HepG2 (cell line): ENCODE measurements around the gene MYO18A. TPM values are rescaled to one million over a fixed set of nuclear protein-coding genes. Genes with fewer than 3 reads are reported as not detected.

ENCODE experiments used
- ATF1 ChIP-seq: IDR thresholded peaks from 2 replicates; pipeline ENCODE4 v1.6.1; 2016; ENCODE audit warnings: mild to moderate bottlenecking, control low read depth
- DMTF1 ChIP-seq: sonication (generic); formaldehyde crosslinking; IDR thresholded peaks from 2 replicates; pipeline ENCODE4 v1.4.0; 2020; ENCODE audit warnings: mild to moderate bottlenecking, missing genetic modification reagents
- MTA1 ChIP-seq: sonication (generic); formaldehyde crosslinking; IDR thresholded peaks from 2 replicates; pipeline ENCODE4 v1.4.0; 2020; ENCODE audit warnings: missing genetic modification reagents, mild to moderate bottlenecking, borderline replicate concordance
- MZF1 ChIP-seq: sonication (generic); formaldehyde crosslinking; IDR thresholded peaks from 2 replicates; pipeline ENCODE4 v1.8.1; 2023; ENCODE audit warnings: mild to moderate bottlenecking, missing genetic modification reagents, borderline replicate concordance
- NCOA1 ChIP-seq: sonication (generic); formaldehyde crosslinking; IDR thresholded peaks from 2 replicates; pipeline ENCODE4 v1.9.0; 2021; ENCODE audit warnings: missing genetic modification reagents
- NFE2L1 ChIP-seq: sonication (generic); formaldehyde crosslinking; IDR thresholded peaks from 2 replicates; pipeline ENCODE4 v1.4.0; 2020; ENCODE audit warnings: missing genetic modification reagents, mild to moderate bottlenecking, borderline replicate concordance
- NR2F6 ChIP-seq, 2 experiments: IDR thresholded peaks; 2 replicates each; pipeline ENCODE4 v1.6.1; 2016; ENCODE audit warnings: antibody characterized with exemption in 1 of 2, mild to moderate bottlenecking in 1 of 2
- SIX1 ChIP-seq: sonication (generic); formaldehyde crosslinking; IDR thresholded peaks from 2 replicates; pipeline ENCODE4 v1.4.0; 2020; ENCODE audit warnings: missing genetic modification reagents, borderline replicate concordance
- ZBTB21 ChIP-seq: sonication (generic); formaldehyde crosslinking; IDR thresholded peaks from 2 replicates; pipeline ENCODE4 v1.4.0; 2020; ENCODE audit warnings: missing genetic modification reagents
- ZFP41 ChIP-seq: sonication (generic); formaldehyde crosslinking; IDR thresholded peaks from 2 replicates; pipeline ENCODE4 v1.4.0; 2020; ENCODE audit warnings: mild to moderate bottlenecking, missing genetic modification reagents, borderline replicate concordance
- ZMYM2 ChIP-seq: sonication (generic); formaldehyde crosslinking; IDR thresholded peaks from 2 replicates; pipeline ENCODE4 v1.8.0; 2022; ENCODE audit warnings: mild to moderate bottlenecking, missing genetic modification reagents
- ZNF10 ChIP-seq: sonication (generic); formaldehyde crosslinking; IDR thresholded peaks from 2 replicates; pipeline ENCODE4 v1.4.0; 2020; ENCODE audit warnings: mild to moderate bottlenecking, low read depth, missing genetic modification reagents, borderline replicate concordance
- ZNF101 ChIP-seq: sonication (generic); formaldehyde crosslinking; IDR thresholded peaks from 2 replicates; pipeline ENCODE4 v1.4.0; 2020; ENCODE audit warnings: mild to moderate bottlenecking, low read depth, missing genetic modification reagents, borderline replicate concordance
- ZNF331 ChIP-seq: sonication (generic); formaldehyde crosslinking; IDR thresholded peaks from 2 replicates; pipeline ENCODE4 v1.4.0; 2020; ENCODE audit warnings: missing genetic modification reagents
- ZNF446 ChIP-seq: sonication (generic); formaldehyde crosslinking; IDR thresholded peaks from 2 replicates; pipeline ENCODE4 v1.5.0; 2020; ENCODE audit warnings: mild to moderate bottlenecking, missing genetic modification reagents
- ZNF547 ChIP-seq: sonication (generic); formaldehyde crosslinking; IDR thresholded peaks from 2 replicates; pipeline ENCODE4 v1.5.1; 2020; ENCODE audit warnings: mild to moderate bottlenecking, missing genetic modification reagents
- ZSCAN29 ChIP-seq: sonication (generic); formaldehyde crosslinking; conservative IDR thresholded peaks from 2 replicates; pipeline ENCODE4 v1.4.0; 2020; ENCODE audit warnings: mild to moderate bottlenecking, missing genetic modification reagents
- polyA plus RNA-seq, 8 experiments: library from polyadenylated mRNA; depleted of rRNA in 3 of 8; stranded (reverse) in 7 of 8; unstranded in 1 of 8; fragments of >200 nt; fragmentation: Illumina TruSeq in 4 of 8; extraction: Trizol in 4 of 8; gene quantifications; 2 replicates each; pipeline versions ENCODE4 v1.2.1 to v1.2.3, GENCODE V29; 2011 to 2016; ENCODE audit warnings: low read depth in 4 of 8, missing spikeins in 1 of 8, mixed read lengths in 1 of 8; ENCODE audit not compliant: insufficient read depth in 1 of 8
- total RNA-seq, 5 experiments: library from RNA; depleted of rRNA; stranded (reverse); fragments of >200 nt; fragmentation: Illumina TruSeq; extraction: Trizol; gene quantifications; 2 replicates each; pipeline ENCODE4 v1.2.3, GENCODE V29; 2016; ENCODE audit warnings: low read depth in 1 of 5
- TF ChIP-seq, protein P1 (sequence below): sonication (generic); formaldehyde crosslinking; IDR thresholded peaks from 2 replicates; pipeline ENCODE4 v1.8.0; 2022; ENCODE audit warnings: low read depth, missing genetic modification reagents
- TF ChIP-seq, protein P2 (sequence below): sonication (generic); formaldehyde crosslinking; conservative IDR thresholded peaks from 2 replicates; pipeline ENCODE4 v1.8.0; 2022; ENCODE audit warnings: missing genetic modification reagents

MYO18A gene
- total and polyA plus RNA-seq, 2 of the 13 experiments (the other 11 are each of a cell fraction or from before 2014, with no cell fraction given), result 16.8 to 24.8 TPM

DNA sequence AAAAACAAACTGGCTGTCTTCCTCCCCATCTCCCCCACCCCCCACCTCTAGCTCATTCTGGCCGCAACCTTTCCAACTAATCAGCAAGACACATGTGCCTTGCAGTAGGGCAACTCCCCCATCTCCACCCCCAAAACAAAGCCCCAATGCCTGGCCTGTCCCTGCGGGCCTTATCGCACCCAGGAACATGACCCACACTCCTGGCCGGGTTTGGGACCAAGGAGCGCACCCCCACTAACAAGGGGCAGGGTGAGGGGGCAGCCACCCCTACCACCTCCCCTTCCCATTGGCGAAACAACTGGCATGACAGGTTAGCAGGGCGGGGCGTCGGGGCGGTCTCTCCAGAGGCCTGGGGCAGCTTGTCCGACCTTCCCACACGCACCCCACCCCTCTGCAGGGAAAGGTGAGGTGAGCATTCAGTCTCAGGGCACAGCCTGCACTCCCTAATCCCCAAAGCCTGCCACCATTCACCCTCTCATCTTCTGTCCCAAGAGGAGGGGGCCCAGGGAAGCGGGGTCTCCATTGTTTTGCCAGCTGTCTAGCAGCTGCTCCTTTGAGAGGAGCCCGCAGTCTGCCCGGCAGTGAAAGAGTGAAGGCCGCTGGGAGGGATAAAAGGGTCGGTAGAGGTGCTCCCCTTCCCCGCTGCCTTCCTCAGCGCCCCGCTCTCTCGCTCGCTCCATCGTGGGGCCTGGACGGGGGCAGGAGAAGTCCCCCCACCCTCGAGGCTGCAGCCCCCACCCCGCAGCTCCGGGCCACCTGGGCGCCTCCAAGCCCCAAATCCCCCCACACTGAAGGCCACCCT is 765 bp downstream of the MYO18A start (continued):
- TF ChIP-seq SIX1 (CRISPR knock-in tag) (0 out of 2 replicates have a peak, but pooled peaks have one; percentile 15), ZBTB21 (CRISPR knock-in tag) (no peak), DMTF1 (CRISPR knock-in tag) (no peak), NR2F6 (IDR thresholded peaks at IDR 0.05) (peak; percentile 66; the same call in 1 of the 2 replicates), NR2F6 (CRISPR knock-in tag; IDR thresholded peaks at IDR 0.05) (peak; percentile 57), ZNF101 (CRISPR knock-in tag) (no peak), ZFP41 (CRISPR knock-in tag) (no peak), ZNF331 (CRISPR knock-in tag) (no peak; the same call in 1 of the 2 replicates), ZSCAN29 (CRISPR knock-in tag) (no peak; the same call in 1 of the 2 replicates), ATF1 (CRISPR knock-in tag) (no peak), ZNF547 (no peak; the same call in 1 of the 2 replicates), MZF1 (CRISPR knock-in tag) (no peak), ZMYM2 (CRISPR knock-in tag) (no peak), MTA1 (CRISPR knock-in tag) (no peak; the same call in 1 of the 2 replicates), ZNF446 (CRISPR knock-in tag) (no peak), NFE2L1 (CRISPR knock-in tag) (no peak), NCOA1 (CRISPR knock-in tag) (0 out of 2 replicates have a peak, but pooled peaks have one; percentile 17), ZNF10 (no peak)
- TF ChIP-seq, protein P1, sequence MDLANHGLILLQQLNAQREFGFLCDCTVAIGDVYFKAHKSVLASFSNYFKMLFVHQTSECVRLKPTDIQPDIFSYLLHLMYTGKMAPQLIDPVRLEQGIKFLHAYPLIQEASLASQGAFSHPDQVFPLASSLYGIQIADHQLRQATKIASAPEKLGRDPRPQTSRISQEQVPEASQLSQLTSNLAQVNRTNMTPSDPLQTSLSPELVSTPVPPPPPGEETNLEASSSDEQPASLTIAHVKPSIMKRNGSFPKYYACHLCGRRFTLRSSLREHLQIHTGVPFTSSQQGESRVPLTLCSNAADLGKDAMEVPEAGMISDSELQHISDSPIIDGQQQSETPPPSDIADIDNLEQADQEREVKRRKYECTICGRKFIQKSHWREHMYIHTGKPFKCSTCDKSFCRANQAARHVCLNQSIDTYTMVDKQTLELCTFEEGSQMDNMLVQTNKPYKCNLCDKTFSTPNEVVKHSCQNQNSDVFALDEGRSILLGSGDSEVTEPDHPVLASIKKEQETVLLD (CRISPR knock-in tag), result 0 out of 2 replicates have a peak, but pooled peaks have one; percentile 23
- TF ChIP-seq, protein P2, sequence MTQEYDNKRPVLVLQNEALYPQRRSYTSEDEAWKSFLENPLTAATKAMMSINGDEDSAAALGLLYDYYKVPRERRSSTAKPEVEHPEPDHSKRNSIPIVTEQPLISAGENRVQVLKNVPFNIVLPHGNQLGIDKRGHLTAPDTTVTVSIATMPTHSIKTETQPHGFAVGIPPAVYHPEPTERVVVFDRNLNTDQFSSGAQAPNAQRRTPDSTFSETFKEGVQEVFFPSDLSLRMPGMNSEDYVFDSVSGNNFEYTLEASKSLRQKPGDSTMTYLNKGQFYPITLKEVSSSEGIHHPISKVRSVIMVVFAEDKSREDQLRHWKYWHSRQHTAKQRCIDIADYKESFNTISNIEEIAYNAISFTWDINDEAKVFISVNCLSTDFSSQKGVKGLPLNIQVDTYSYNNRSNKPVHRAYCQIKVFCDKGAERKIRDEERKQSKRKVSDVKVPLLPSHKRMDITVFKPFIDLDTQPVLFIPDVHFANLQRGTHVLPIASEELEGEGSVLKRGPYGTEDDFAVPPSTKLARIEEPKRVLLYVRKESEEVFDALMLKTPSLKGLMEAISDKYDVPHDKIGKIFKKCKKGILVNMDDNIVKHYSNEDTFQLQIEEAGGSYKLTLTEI (CRISPR knock-in tag), result no peak
